HG03103 (cell line): ENCODE measurements around the gene KRT36.

ENCODE experiments used
- ATAC-seq: cut with Tn5 transposase; IDR thresholded peaks from one replicate; pipeline ENCODE4 v1.9.1; 2021; ENCODE audit warnings: low read depth; ENCODE audit not compliant: unreplicated experiment

KRT36 gene

GRCh38 chr17:41444186-41444585, 45.5 kb downstream of the KRT36 start:
- no peak for ATAC-seq

GRCh38 chr17:41442739-41443138, 47.0 kb downstream of the KRT36 start:
- ATAC-seq: no peak

- ATAC-seq: no peak
These were observed 49.1 kb downstream of the KRT36 start, which contains the start of gene KRT38 for GRCh38 chr17:41440531-41441033. KRT38 (minus strand) TSS chr17:41440983; CDS start chr17:41440921, 62 bp downstream.

GRCh38 chr17:41439375-41439774, 50.3 kb downstream of the KRT36 start:
- ATAC-seq: no peak

GRCh38 chr17:41437769-41438168, 51.9 kb downstream of the KRT36 start:
- no peak for ATAC-seq

- no peak for ATAC-seq
These were observed 52.5 kb downstream of the KRT36 start for GRCh38 chr17:41437254-41437653.
